DND-41 (cell line): ENCODE results near the gene ZBTB45.
"Not testable (repeated sequence)": the region's sequence is repeated elsewhere in the genome, so short reads cannot be mapped to it uniquely, and the experiment has no call there.

ENCODE experiments used
- CTCF ChIP-seq: IDR thresholded peaks from 2 replicates; pipeline ENCODE4 v1.5.1; 2012; ENCODE audit warnings: borderline replicate concordance, low read length, moderate library complexity, mild to moderate bottlenecking; ENCODE audit not compliant: poor library complexity, severe bottlenecking; ENCODE audit errors: extremely low read depth
- EZH2 ChIP-seq: IDR thresholded peaks from 3 replicates; pipeline ENCODE4 v1.6.1; 2012; ENCODE audit warnings: borderline replicate concordance, low read depth, mild to moderate bottlenecking, moderate library complexity, low read length, inconsistent platforms; ENCODE audit not compliant: severe bottlenecking

DNA sequence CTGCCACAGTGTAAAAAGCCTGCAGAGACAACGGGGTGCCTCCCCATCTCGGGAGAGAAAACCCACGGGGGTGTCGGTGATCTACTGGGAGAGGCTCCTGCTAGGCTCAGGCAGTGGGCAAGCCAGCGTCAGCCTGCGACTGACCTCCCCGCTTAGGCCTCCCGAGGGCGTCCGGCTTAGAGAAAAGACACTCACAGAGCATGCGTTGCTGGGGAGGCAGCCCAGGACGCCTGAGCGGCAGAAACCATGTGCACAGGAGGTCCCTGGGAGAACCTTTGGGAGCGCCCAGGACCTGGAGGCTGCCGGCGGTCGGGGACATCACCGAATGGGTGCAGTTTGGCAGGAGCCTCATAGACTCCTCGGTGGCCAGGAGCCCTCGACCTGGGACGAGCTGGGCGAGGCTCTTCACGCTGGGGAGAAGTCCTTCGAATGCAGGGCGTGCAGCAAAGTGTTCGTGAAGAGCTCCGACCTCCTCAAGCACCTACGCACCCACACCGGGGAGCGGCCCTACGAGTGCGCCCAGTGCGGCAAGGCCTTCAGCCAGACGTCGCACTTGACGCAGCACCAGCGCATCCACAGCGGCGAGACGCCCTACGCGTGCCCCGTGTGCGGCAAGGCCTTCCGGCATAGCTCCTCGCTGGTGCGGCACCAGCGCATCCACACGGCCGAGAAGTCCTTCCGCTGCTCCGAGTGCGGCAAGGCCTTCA lies 48.6 kb downstream of the ZBTB45 start:
- TF ChIP-seq CTCF, EZH2: not testable (repeated sequence)
